Anterior cingulate cortex (tissue), 58 donors: Measurements from ENCODE around the gene ERN1.
"Not testable (repeated sequence)": the region's sequence is repeated elsewhere in the genome, so short reads cannot be mapped to it uniquely, and the experiment has no call there.

ENCODE experiments used
- DNase-seq, 58 donors: peaks; one replicate each; lab custom pipeline; 2025; lab: John Stamatoyannopoulos, UW

ERN1 gene

DNA sequence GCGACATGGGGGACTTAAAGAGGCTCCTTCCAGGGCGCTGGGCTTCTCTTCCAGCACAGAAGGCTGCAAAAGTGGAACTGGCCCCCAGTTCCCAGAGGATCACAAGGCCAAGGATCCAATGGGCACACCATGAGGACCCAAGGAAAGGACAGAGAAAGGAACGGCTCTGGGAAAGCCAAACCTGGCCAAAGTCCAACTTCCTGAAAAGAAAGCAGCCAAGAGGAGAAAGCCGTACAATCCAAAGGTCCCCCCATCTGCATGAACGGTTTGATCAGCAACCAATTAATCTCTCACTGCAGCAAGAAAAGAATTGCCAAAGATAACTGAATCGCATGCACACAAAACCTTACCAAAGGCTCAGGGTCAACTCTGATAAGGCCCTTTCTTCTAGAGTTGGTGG lies 89.7 kb downstream of the ERN1 start:
- no peak for DNase-seq

DNA sequence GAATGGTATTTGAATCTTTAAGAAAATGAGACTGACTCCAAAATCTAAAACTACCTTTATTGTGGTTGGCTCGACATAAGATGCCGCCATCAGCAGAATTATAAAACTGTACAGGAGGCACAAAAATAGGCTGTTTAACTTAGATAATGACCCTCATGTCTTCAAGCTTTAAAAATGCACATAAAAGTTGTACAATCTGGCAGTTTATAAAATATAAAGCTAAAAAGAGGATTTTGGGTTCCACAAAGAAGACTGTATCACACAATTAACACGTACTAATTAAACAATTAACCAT lies 90.9 kb downstream of the ERN1 start:
- no peak for DNase-seq

DNA sequence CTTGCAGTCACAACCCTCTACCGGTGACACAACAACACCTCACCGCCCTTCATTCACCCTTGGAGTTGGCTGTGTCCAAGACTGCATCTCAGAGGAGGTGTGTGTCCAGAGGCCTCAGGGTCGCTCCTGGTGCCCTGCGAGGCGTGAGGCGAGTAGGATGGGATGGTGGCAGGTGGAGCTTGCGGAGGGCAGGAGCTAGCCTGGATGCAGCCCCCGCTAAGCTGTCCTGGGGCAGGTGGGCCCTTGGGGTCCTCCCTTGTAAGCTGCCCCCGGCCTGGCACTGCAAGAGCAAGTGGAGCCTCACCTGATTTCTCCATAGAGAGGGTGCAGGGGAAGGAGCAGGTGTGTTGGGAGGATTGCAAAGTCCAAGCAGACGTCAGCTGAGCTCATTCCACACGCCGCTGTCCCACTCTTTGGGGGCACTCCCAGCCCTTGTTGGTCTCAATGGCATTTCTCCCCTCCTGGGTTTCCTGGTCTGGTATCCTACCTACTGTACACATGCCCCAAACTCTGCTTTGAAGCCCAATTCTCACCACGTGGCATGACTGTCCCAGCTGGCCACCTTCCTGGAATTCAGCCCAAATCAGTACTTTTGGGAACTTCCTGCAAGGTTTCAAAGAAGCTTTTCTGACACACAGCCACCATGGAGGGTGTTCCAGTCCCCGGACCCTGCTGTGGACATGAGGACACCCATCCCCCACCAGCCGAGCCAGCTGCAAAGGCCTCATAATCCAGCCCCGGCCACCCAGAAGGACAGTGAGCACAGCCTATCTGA lies 91.4 kb downstream of the ERN1 start:
- no peak for DNase-seq

DNA sequence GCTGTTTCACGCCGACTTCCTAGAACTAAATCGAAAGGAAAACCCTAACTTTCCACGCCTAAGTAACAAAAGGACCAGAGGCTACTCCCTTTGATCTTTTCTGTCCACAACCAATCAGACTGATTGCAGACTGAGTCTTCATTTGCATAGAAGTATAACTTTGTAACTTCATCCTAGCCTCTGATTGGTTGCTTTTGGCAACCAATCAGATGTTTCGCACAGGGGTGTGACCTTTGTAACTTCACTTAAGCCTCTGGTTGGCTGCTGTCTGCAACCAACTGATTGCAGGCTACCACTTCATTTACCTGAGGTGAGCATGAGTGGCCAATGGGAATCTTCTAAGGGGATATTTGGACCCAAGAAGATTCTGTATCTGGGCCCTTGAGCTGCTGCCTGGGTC lies 92.1 kb downstream of the ERN1 start:
- DNase-seq = no peak

DNA sequence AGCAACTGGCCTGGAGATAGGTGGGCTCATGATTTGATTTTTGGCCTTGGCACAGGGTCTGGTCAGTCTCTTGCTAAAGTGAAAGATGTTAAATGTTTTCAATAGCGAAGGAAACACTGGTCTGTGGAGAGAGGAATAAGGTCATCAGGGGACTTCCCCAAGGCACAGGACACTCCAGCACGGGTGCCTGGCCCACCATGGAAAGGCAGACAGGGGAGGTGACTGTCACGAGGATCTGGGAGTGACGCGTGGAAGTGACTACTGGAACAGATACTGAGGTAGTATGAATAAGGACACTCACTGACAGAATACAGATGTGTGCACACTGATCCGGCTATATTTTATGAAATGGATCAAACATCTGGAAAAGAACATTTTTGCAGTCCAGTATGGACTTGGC lies 92.8 kb downstream of the ERN1 start:
- DNase-seq = no peak

DNA sequence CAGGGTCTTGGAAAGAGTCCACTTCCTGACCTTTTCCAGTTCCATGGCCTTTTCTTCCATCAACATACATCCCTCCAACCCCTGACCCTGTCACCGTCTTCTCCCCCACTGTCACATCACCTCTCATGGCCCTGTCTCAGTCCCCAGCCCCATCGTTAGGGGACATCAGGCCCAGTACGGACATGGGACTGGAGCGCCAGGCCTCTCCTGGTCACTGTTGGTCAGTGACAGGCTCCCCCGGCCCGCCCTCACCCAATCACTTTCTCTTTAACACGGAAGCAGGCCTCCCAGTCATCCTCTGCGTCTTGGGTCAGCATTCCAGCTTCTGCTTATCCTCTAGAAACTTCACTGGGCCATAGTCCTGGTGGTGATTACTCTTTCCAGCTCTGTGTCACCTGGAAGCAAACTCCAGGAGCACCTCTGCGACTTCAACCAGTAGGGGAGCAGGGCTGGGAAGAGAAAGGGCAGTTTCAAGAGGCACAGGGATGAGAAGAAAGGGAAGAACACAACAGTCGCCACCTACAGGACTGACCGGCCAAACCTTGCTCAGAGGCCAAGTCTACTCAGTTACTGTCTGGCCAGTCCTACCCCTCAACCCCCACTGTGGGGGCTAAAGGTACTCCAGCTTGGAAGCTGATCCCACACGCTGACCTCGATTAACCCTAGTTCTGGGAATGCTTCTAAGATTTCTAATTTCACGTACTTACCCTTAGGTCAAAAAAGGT lies 93.6 kb downstream of the ERN1 start:
- no peak for DNase-seq

DNA sequence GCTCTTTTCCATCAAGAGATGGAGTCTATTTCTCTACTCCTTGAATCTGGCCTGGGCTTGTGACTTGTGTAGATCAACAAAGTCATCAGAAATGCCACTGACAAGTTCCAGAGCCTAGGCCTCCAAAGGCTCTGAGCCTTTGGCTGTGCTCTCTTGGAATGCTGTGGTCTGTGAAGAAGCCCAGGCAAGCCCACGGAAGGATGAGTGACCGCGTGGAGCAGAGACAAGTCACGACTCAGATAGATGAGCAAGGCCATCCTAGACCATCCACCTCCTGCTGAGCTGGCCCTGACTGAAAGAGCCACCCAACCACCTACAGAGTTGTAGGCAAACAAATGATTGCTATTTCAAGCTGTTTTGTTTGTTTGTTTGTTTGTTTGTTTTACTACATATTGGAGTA lies 97.9 kb downstream of the ERN1 start:
- no peak for DNase-seq

DNA sequence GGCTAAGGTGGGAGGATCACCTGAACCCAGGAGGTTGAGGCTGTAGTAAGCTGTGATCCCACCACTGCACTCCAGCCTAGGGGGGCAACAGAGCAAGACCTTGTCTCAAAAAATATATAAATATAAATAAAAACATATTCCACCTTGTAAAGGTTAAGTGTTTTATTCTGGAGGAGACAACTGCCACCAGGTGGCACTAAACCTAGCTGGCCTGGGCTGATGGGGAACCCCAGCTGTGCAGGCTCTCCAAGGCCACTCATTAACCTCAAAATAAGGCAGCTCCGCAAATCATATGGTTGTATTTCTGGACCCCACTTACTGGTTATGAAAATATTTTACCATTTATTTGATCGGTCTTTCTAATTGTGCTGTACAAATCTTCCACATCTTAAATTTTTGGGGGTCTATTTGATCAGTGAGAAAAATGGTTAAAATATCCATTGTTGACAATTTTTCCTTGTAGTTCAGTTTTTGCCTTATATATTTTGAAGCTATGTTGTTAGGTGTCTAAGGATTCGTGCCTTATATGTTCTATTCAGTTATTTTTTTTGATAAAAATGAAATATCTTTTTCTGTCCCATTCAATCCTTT lies 101.0 kb downstream of the ERN1 start:
- DNase-seq = peak in 30 of 58 donors; percentile 4 to 51 (median 16)

DNA sequence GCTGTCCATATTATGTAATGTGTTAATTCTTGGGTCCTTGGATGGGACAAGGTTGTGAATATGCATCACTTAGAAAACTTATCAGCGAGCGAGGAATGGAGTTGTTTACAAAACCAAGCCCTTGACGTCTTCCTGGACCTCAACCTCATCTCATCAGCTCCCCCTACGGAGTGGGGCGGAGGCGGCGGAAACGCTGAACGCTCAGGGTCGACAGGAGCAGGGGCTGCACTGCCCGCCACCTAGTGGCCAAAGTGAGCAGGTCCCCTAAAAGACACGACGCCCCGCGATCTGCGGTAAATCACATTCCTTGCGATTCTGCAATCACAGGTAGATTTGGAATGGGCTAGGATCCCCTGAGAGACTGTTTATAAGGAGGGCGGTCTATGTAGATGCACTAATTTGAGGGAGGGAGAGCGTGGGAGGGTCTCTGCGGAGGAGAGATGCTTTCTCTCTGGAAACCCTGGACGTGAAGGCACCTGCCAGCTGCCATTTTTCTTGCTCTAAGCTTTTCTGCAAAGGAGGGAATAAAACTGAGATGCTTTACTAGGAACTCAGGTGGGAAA lies 104.1 kb downstream of the ERN1 start:
- peak in 14 of 58 donors; percentile 5 to 41 (median 16) for DNase-seq

DNA sequence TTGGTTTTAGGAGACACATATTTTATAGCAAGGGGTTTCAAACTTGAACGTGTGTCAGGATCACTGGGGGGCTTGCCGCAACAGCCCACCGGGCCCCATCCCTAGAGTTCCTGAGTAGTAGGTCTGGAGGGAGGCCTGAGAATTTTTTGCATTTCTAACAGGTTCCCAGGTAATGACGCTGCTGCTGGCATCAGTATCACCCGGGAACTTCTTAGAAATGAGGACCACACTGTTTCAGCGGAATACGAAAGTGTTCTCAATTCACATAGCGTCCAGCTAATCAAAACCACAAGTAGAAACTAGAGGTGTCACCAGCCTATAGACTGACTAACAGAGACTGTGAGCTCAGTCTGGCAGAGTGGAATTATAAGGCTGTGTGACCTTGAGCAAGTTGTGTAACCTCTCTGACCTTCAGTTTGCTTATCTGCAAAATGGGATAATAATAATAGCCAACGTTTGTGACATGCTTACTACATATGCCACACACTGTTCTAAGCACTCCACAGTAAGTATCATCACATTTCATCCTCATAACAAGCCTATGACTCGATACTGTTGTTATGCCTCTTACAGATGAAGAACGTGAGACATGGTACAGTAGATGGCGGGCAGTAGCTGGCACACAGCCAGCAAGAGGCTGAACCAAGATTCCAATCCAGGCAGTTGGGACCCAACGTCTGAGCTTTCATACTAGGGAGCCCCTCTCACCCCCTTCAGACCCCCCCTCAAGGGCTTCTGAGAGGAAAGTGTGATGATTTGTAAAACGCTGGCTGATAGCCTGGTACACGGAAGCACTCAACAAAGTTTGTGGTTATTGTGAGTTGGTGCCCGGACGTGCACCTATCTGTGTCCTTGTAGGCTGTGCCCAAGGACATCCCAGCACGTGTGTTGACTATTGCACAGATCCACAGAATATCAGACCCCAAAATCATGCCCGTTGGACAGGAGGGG lies 104.9 kb downstream of the ERN1 start:
- DNase-seq = no peak

DNA sequence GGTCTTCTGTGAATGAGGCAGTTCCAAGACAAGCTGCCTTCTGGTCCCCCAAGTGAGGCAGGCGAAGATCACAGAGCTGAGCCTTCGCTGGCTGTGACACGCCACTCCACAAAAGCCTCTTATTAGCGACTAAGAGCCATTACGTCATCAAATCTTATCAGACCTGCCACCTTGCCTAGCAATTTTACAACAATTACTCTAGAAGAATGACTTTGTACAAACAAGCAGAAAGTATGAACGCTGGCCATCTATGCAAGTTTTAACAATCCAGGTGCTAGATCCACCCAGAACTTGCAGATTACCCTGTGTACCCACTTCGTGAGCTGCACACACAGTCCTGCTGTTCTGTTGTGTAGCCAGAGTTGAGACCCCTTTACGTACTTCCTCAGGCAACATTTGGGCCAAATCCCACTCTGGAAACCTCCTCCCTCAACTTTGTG lies 105.7 kb downstream of the ERN1 start:
- DNase-seq = no peak

DNA sequence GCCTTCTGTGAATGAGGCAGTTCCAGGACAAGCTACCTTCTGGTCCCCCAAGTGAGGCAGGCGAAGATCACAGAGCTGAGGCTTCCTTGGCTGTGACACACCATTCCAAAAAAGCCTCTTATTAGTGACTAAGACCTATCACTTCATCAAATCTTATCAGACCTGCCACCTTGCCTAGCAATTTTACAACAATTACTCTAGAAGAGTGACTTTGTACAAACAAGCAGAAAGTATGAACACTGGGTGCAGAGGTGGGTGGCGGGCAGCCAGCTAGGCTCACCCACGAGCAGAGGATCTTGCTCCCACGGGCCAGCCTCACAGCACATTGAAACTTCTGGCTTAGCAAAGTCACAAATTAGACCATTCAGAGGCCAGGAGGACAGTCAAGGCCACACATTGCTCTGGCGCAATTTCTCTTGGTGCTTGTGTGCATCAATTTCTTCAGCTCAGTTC lies 107.3 kb downstream of the ERN1 start:
- no peak for DNase-seq

DNA sequence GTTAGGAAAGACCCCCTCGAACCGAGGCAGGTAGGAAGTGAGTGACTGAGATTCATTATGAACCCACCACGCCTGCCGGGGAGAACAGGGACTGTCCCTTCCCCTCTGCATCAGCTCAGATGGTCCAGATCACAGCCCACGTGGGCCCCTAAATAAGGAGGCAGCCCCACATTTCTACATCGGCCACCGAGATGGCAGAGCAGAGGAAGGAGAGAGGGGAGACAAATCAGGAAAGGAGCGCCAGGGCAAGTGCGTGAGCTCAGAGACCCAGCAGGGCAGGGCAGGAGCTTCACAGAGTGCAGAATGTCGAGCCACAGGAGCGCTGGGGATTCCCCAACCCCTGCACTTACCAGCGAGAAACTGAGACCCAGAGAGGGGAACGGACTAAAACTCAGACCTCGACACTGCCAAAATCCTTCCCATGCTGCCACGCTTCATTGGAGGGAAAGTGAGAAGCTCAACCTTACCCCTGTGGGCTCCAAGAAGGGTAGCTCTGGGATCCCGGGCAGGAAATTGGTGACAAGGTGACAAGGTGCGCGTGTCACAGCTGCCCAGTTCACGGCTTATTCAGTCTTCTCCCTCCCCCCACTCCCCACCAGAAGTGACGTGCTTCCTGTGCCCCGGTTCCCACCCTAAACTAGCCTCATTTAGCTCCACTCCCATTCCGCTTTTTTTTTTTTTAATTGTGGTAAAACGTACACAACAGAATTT lies 109.7 kb downstream of the ERN1 start, which contains the start of gene ICAM2:
TSS of gene ICAM2 (minus strand) at position 578 of the 711 bp plus-strand sequence. CDS start 13,942 bp downstream, outside the sequence.
- peak in 2 of 58 donors; percentile 26 to 33 for DNase-seq

DNA sequence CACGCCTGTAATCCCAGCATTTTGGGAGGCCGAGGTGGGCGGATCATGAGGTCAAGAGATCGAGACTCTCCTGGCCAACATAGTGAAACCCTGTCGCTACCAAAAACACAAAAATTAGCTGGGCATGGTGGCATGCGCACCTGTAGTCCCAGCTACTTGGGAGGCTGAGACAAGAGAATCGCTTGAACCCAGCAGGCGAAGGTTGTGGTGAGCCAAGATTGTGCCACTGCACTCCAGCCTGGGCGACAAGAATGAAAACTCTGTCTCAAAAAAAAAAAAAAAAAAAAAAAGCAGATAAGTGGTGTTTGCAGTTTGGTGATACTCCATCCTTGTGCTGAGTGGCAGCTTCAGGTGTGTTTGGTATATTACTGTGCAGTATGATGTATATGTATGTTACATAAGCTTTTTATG lies 110.4 kb downstream of the ERN1 start:
- not testable (repeated sequence) for DNase-seq

DNA sequence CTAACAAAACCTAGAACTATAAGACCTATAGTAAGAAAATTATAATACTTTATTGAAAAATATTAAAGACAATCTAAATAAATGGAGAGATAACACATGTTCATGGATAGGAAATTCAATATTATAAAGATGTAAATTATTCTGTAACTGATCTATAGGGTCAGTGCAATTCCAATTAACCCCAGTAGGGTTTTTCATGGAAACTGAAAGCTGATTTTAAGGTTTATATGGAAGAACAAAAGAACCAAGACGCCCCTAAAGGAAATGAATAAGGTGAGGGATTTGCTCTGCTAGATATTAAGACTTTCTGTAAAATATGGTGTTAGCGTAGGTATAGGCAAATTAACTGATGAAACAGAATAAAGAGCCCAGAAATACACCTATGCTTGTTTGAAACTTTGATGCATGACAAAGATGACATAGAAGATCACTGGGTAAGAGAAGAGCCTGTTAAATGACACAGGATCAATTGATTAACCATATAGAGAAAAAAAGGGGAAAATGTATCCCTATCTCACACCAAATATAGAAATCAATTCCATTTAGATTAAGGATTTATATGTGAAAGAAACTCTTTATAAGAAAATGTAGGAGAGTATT lies 112.5 kb downstream of the ERN1 start:
- no peak for DNase-seq

DNA sequence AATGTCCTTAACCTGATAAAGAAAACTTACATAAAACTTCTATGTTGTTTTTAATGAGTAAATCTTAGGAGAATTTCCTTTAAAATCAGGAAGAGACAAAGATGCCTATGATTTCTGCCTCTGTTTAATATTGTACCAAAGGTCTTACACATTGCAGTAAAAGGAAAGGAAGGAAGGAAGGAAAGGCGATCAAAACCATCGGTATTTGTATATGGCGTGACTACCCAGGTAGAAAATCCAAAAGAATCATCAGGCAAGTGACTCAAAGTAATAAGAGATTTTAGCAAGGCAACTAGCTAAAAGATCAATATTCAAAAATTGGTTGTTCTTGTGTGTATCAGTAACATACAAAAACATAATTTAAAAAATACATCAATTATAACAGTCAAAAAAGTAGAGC lies 113.0 kb downstream of the ERN1 start:
- DNase-seq = no peak

DNA sequence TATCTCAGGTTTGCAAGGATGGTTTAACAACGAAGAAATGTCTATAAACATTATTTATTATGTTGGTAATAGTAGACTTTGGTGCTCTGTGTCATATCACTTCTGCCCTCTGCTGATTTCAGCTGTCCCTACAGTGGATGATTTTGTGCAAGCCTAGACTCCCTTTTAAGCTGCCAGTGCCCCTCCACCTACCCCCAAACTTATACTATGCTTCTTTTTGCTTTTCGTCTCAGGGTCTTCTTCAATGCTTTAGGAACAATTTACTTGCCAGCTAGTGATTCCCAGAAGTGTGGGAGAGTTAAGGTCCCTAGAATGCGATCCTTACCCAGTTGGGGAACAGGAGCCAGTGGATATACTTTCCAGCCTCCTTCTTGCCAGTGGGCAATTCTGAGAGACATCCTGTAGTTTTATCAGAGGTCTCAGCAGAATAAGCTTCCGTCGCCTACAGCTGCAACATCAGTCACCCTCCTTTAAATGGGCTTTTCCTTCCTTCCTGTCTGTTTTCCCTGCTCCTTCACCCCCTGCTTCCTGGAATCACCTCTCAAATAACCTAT lies 113.6 kb downstream of the ERN1 start:
- DNase-seq = no peak

DNA sequence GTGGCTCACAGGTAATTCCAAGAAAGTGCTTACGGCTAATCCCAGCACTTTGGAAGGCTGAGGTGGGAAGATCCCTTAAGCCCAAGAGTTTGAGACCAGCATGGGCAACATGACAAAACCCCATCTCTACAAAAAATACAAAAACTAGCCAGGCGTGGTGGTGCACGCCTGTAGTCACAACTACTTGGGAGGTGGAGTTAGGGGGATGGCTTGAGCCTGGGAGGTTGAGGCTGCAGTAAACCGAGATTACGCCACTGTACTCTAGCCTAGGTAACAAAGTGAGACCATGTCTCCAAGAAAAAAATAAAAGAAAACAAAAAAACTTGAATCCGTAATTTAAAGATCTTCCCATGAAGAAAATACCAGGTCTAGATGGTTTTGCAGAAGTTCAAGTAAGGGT lies 114.5 kb downstream of the ERN1 start:
- no peak for DNase-seq
